Measurements from ENCODE around the gene HOXA9.

Gene HOXA9

DNA sequence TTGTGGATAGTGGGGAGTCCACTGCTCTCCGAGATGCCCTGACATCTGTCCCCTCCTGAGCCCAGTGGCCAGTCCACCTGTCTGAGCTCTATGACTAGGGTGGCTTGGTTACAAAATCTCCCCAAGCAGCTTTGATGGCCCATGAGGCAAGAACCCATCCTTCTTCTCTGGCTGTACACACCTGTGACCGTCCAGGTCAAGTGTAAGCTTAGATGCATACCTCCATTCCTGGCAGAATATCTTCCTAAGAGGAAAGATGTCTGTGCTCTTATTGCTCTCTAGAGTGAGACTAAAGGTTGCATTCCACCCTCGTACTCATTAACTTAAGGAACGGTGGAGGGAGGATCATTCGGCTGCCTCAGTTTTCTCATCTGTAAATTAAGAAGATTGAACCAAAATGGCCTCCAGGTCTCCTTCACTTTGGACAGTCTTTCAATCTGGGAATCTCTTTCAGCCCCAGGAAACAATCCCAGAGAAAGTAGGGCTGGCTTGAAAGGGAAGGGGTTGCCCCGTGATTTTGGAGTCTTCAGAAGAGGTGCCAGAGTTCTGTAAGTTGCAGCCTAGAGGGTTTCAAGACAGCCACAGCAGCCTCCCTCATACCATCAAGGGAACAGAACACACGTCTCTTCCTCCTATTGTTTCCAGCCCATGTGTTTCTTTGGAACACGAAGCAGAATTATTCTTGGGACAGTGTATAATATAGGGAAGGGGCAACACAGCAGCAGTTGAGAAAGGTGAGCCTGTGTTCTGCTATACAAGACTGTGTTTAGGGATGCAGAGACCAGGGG is 40.2 kb downstream of the HOXA9 start:
- no peak for DNase-seq

DNA sequence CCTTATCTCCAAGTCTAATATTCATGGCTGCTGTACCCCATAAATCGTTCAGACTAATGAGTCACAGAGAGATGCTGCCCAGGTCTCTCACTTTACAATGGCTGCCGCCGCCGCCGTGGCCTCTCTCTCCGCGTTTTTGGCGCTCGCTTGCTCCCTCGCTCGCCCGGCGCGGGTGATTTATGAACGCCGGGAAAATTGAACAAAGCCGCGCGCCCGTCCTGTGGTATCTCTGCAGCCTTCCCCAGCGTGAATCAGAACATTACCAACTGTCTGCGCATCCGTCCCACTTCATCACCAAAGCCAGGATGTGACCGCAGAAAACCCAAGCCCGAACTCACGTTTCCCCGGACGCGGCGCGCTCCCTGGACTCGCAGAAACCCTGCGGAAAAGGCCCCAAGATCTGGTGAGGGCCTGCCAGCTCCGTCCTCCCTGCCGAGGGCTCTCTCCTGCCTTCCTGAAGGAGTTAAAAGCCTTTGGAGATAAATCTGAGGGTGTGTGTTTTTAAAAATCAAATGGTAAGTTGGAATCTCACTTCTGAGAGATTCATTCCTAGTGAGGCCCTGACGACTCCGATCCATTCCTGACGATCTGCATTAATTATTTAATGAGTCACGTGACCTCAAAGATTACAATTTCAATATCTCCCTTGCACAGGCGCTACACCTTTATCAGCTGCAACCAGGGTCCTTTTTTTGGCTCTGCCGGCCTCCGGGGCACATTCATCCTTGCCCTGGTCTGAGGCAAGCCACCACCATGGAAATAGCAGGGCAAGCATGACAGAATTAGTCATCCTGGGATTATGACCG is 41.0 kb downstream of the HOXA9 start:
- peak; percentile 76 for DNase-seq

DNA sequence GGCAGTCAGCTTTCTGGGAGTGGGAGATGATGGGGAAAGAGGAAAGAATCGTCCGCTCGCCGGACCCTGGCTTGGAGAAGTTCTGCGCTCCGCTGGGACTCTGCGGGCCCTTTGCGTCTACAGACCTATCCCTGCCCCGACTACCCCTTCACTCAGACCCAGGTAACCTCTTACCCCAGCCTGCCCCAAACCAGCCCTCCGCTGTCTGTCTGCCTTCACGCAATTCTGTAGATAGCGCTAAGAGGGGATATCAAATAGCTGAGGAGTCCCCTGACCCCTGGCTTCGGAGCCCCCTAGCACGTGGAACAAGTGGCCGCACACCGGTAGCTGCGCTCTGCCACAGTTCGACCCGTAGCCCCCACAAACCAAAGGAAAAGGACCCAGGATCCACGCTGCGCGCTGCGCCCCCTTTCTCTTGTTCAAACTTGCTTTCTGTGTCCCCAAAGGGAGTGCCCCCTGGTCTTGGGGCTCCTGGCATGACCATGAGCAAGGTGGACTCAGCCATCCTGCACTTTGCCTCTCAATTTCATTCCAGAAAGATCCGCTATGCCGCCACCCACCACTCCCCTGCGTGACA is 41.8 kb downstream of the HOXA9 start:
- DNase-seq = no peak

DNA sequence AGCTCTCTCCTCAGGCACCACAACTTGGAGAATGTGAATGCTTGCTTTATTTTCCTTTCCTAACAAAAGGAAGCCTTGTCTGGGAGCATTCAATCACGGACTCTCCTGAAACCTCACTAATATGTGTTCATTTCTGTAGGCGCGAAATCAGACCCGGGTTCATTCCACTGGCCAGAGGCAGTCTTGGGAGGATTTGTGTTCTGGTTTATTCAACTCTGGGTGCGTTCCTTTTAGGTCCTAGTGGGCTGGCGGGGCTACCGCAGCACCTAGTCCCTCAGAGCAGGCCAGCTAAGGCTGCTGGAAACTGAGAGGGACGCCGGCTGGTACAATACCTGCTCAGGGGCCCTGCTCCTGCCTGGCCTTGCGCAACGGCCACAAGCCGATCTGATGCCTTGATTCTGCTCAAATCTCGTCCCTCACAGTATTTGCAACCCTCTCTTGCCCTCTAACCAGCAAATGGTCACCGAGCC is 42.3 kb downstream of the HOXA9 start:
- no peak for DNase-seq

DNA sequence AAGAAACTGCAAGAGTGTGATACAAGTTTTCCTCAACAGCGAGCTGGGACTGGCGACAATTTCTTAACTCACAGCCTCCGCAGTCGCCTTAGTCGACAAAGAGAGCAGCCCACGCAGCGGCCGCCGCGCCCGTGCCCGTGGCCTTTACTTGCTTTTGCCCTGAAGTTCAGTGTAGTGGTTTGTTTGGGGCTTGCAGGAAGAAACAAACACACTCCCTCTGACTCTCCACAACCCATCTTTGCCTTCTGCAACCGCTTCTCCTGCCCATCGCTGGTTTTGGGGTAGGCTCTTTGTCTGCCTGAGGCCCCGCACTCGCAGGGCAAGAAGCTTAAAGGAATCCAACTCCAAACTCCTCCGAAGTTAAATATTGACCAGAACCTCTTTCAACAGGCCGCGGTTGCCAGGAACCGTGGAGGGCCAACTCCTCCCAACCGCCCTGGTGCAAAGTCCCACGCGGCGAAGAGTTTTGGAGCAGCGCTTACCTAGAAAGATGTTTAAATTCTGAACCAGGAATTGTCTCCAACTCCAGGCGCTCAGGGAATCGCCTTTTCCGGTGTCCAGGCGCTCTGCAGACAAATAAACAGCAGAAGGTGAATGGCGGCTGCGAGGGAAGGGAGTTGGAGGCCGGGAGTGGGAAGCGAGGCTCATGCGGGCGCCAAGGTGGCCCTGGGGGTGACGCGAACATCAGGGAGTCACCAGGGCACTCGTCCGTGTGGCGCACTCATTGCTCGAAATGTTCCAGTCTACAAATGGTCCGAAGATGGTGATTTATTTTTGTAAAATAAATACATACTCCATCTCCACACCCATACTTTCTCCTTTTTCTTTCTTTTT is 43.0 kb downstream of the HOXA9 start:
- DNase-seq = no peak

DNA sequence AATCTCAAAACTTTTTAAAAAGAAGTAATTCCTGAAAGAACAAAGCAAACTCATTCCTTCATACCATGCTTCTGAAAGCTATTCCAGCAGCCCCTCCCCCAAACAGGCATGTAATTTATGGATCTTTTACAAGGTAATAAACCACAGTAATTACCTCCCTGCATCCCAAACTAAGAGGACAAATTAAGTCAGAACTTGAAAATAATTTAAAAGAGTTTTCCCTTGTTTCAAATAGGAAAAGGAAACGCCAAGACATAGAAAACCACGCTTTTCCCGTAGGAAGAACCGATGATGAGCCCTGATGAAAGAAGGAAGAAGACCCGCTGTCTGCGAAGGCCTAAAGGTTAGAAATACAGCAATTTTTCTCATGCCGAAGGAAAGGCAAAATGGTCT is 43.7 kb downstream of the HOXA9 start:
- DNase-seq = no peak

DNA sequence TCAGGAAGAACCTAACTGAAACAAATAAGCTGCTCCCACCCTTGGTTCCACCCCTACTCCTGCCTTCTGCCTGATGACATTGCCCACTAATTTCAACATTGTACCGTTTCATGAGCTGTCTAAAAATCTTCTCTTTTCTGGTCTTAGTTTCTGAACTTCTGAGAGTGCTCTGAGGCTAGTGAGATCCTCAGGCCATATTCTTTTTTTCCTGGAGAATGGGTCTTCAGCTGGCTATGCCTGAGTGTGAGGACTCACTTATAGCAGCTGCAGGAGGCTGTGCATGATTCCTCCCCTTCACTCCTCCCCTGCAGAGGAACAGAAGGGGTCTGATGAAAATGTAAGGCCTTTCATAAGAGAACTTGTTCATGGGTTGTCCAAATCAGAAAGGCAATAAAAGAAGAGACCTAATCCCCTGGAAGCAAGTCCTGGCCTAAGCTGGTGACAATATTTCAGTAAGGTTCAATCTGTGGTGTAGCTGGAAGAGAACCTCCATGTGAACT is 45.9 kb downstream of the HOXA9 start:
- no peak for DNase-seq

DNA sequence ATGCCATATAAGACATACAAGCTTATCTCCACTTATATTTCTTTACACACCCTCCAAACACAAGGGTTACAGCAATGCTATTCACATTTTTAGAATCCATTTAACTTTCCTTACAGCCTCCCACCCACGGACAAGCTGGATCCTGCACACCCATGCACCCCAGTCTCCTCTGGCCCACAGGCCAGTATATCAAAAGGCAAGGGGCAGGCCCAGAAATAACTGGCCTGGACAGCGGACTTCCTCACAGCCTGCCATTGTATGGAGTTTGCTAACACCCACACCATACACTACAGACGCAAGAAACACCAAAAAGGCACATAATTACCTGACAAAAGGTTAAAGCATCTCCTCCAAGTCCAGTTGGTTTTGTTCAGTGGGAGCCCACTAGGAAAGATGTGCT is 46.8 kb downstream of the HOXA9 start:
- DNase-seq = no peak

DNA sequence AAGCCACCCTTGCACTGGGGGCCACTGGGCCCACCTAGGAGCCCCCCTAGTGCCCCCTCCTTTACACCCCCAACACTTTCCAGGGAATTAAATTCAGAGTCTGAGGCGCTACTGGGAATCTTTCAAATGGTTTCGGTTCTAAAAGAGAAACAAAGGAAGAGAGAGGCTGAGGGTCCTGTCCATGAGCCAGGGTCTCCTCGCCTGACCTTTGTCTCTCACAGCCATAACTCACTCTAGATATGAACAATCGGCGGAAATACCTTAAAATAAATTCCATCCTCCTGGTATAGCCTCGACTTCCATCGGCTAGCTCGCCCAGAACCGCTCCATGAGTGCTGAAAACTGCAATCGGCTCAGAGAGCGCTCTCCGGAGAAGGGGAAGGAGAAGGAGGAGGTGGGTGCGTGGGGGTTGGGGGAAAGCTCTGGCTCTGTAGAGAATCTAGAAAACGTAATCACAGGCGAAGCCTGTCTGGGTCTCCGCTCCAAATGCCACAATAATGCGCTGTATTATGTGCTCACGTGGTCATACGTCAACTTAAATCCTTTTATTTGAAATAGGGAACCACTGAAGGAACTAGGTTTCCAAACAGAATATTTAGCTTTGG is 47.3 kb downstream of the HOXA9 start:
- DNase-seq = no peak

DNA sequence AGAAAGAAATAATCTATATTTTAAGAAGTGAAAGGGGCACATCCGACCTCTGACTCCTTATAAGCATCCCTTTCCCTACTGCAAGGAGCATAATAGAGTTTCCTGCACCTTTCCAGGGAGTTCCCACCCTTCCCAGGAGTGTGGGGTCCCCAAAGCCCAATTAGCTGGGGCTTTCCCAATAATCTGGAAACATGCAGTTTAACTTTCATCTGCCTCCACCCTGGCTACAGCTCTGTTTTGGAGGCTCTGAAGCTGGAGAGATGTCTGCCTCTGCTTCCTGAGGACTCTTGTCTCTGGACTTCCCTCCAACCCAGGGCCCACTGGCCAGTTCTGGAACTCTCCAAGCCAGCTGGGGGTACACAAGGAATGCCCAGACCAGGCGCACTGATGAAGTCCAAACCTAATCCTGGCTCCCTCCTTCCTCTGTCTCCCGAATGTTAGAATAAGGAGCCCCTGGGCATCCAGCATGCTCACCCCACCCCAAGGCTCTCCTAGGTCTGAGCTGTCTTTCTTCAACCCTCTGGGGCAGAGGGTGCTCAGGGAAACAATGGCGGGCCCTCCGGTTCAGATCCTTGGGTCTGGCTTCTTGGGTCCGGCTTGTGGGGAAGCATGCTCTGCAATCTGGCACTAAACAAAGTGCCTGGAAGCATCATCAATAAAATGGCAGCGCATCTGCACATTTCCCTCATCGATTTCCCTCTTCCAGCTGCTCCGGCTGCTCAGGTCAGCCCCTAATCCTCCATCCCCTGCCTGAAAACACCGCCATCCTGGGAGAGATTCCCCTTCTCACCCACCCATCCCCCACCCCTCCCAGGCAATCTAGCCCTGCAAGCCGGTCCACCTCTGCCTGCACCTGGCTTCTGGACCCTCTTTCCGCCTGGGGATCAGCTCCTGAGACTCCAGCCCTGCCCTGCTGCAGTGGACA is 48.1 kb downstream of the HOXA9 start:
- DNase-seq = no peak

DNA sequence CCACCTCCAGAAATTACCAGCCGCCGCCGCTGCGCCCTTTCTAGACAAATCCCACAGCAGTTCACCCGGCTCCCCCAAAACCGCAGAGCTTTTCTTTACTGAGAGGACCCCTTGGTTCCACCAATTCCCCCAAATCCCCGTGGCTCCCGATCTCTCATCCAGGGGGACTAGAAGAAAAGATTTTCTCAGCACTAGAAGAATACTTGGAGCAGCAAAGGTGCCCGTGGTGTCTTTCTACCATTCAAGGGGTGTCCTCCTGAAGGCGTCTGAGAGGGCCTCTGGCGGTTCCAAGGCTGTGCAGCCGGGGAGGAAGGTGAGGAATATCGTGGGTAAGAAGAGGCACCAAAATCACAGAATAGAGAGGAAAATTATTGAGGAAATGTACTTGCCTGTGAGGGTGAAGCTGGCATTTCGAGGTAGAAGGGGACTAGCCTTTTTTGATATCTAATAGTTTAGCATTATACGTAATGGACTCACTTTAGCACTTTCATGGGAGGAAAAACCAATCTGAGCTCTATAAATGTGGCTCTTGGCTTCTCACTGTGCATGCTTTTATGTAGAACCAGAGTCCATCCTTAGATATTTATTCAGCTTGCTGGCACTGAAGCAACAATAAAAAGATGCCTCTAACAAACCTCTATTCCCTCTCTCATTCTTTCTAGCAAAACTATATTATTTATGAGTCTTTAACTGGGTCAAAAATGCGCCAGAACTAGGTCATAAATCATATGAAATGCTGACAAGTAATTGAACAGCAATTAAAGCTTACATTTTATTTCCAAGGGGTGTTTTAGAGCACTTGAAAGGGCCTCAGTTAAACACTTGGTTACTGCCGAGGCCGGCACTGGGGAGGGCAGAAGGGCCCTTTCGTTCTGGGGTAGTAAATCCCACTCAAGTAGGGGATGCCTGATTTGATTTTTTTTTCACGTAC is 49.0 kb downstream of the HOXA9 start:
- DNase-seq = no peak

DNA sequence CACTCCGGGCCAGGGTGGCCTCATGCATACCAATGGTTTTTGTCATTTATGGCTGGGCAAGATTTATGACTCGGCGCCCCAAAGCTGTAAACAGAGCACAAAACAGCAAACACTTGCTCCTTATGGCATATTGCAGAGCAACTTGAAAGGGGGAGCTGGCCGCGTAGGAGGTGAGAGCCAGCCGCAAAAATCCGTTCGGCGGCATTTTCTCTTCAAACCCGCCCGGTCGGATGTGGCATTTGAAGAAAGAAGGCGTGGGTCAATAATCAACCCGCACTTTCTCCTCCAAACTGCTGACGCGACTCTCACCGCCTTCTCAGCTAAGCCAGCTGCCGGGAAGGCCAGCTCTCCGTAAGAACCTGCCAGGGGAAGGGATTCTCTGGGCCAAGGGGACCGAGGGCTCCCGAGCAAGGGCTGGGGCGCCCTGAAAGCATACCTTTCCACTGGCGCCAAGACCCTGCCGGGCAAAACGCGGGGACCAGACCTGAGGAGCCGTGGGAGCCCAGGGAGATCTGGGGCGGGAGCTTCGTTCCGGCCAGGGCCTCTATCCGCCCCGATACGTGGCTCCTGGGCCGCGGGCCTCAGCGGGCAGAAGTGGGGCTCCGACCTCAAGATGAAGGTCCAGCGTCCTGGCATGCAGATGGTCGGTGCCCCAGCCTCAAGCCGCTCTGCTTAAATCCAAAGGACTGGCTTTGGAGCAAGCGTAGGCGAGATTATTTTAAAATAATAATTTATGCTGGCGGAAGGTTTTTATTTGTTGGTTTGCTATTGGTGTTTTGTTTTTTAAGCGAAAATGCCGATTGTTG is 49.9 kb downstream of the HOXA9 start:
- DNase-seq = peak; percentile 70

DNA sequence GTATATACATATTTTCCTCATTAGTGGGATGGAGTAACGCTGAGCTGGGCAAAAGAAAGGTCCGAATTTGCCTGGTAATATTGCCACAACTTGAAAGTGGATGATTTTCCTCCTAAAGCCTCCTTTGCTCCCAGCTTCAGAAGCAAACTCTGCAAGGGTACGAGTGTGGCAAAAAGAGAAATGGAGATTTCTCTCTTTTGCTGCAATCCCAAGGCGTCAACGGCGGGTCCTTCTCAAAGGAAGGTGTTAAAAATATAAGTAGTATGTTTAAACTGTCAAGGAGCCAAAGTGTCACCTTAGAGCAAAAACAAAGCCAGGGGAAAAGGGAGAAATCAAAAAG is 50.5 kb downstream of the HOXA9 start:
- no peak for DNase-seq

DNA sequence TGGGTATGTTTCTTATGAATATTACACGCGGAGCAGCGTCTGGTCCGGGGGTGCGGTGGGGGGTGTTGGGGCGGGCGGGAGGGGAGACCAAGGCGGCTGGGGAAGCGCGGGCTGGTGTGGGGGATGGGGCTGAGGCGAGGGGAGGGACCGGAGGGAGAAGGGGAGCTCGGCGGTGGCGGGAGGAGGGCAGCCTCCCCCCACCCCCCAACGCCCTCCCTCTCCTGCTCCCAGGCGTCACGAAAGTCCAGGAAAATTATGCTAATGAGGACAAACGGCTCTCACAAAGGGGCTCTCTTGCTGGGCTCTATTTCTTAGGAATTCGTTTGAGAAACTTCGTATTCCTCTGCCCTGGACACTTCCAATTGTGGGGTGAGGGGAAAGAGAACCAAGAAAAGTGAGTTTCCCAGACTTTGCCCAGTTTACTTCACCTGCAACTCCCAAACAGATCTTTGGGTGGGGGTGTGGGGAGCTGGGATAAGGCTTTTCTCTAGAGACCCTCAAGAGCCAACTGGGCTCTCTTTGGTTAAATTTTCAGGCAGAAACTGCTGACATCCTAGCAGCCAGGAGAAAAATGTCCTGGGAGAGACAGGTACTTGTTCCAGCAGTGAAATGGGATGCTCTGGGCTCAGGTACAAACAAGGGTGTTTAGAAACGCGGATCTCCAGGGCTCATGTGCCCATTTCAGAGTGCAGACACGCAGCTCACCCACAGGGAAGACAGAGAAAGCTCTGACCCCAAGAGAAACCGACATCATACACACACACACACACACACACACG is 51.2 kb downstream of the HOXA9 start:
- DNase-seq = no peak

DNA sequence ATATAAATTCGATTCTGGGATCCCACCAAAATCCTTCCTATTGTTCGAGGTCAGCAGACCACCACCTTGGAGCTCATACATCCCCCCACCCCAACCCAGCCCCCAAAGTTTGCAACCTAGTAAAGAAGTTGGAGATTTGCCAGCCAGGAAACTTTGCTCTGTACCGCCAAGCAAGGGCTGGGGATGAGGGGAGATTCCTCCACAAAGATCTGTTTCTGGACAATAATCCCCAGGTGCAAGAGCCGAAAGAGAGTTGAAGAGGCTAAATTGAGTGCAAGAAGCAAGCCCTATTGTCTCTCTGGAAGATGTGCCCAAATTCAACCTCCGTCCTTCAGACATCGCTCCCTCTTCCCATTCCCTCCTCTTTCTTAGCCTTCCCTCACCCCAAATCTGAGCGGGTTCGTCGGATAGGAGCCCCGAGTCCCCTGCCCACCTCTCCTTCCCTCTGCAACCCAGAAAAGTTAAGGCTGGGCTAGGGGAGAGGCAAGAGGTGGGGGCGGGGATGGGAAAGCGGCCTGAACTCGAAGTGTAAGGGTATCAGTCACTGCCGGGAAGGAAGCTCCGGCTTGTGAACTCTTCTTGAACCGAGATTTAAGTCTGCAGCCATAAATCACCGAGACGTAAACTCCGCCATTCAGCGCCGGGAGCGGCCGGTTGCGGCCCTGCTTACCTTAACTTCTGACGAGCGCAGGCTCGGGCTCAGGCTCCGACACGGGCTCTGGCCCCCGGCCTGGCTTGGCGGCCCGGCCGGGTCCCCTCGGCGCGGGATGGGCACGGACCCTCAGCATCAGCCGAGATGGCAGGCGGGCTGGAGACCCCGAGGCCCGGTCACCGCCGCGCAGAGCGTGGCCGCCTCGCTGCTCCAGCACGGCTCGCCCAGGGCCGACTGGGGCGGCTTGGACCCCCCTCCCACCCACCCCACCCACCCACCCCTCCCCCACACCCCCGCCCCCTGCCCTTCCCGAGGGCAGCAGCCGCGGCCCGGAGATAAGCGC is 52.1 kb downstream of the HOXA9 start:
- no peak for DNase-seq
